SU-DHL-6 (cell line): ENCODE measurements around the gene RGMB.

ENCODE experiments used
- H2AFZ ChIP-seq: fragments of 200-600 bp; sonication (generic); 2 replicates; pipeline ENCODE4 v1.6.1; 2014; ENCODE audit warnings: low read depth, mild to moderate bottlenecking, moderate library complexity, mixed read lengths, antibody characterized with exemption, low read length; ENCODE audit not compliant: severe bottlenecking
- H3F3A ChIP-seq: fragments of 200-600 bp; shearing (Covaris generic); 2 replicates; pipeline ENCODE4 v1.6.0; 2016; ENCODE audit warnings: antibody characterized with exemption, mild to moderate bottlenecking; ENCODE audit not compliant: insufficient read depth
- H3K27ac ChIP-seq: fragments of 200-600 bp; sonication (generic); 2 replicates; pipeline ENCODE4 v1.5.1; 2016; ENCODE audit warnings: low read depth, mild to moderate bottlenecking, low read length, moderate library complexity, mixed read lengths
- H3K27me3 ChIP-seq: fragments of 200-600 bp; sonication (generic), shearing (Covaris generic); 2 replicates; pipeline ENCODE4 v1.6.0; 2014; ENCODE audit warnings: mild to moderate bottlenecking, low read length
- H3K36me3 ChIP-seq: fragments of 200-600 bp; sonication (generic); 2 replicates; pipeline ENCODE4 v1.6.1; 2014; ENCODE audit warnings: mild to moderate bottlenecking, low read length, mixed read lengths
- H3K4me2 ChIP-seq: fragments of 300-600, 200-600 bp; shearing (Covaris generic), sonication (generic); 2 replicates; pipeline ENCODE4 v1.6.0; 2014; ENCODE audit warnings: low read length, low read depth, mild to moderate bottlenecking; ENCODE audit not compliant: poor library complexity, severe bottlenecking
- H3K4me3 ChIP-seq: fragments of 200-600 bp; sonication (generic); 2 replicates; pipeline ENCODE4 v1.5.1; 2014; ENCODE audit warnings: antibody characterized with exemption, low read length, mild to moderate bottlenecking, mixed read lengths; ENCODE audit not compliant: insufficient read depth, poor library complexity, severe bottlenecking
- H3K79me2 ChIP-seq: fragments of 200-600 bp; sonication (generic); 2 replicates; pipeline ENCODE4 v1.6.1; 2014; ENCODE audit warnings: mild to moderate bottlenecking, low read length, moderate library complexity; ENCODE audit not compliant: insufficient read depth
- H3K9ac ChIP-seq: fragments of 200-600 bp; sonication (generic); 2 replicates; pipeline ENCODE4 v1.7.0; 2014; ENCODE audit warnings: mild to moderate bottlenecking, low read length
- H3K9me2 ChIP-seq: fragments of 200-600 bp; sonication (generic); replicated peaks from 2 replicates; pipeline ENCODE4 v1.6.1; 2014; ENCODE audit warnings: low read length; ENCODE audit not compliant: insufficient read depth
- H3K9me3 ChIP-seq: fragments of 200-600 bp; sonication (generic); 2 replicates; pipeline ENCODE4 v1.6.1; 2014; ENCODE audit warnings: low read length, mixed read lengths; ENCODE audit not compliant: insufficient read depth
- H4K20me1 ChIP-seq: fragments of 200-600 bp; sonication (generic); 2 replicates; pipeline ENCODE4 v1.6.1; 2014; ENCODE audit warnings: low read depth, mild to moderate bottlenecking, antibody characterized with exemption, low read length, moderate library complexity, mixed read lengths
- EZH2phosphoT487 ChIP-seq: fragments of 200-600 bp; sonication (generic), shearing (Covaris generic); conservative IDR thresholded peaks from 2 replicates; pipeline ENCODE4 v1.6.1; 2018; ENCODE audit warnings: mild to moderate bottlenecking, antibody characterized with exemption, low read length, moderate library complexity, mixed read lengths
- TF ChIP-seq, protein P1 (sequence below): fragments of 200-600 bp; sonication (generic); IDR thresholded peaks from one replicate; pipeline ENCODE4 v1.5.1; 2017; ENCODE audit warnings: antibody characterized with exemption, mild to moderate bottlenecking, low read length, moderate library complexity; ENCODE audit not compliant: insufficient read depth, poor library complexity, severe bottlenecking

The RGMB gene

GRCh38 chr5:98798847-98799246 is 25.4 kb downstream of the RGMB start:
- Histone ChIP-seq H3K27ac (no peak overlapping the region), H3K27me3 (no peaks in the 10 kb centered on the region), H4K20me1 (no peaks in the 10 kb centered on the region), H3K9ac (no peak overlapping the region), H3K4me2 (no peak overlapping the region), H3K79me2 (no peaks in the 10 kb centered on the region), H3F3A (no peaks in the 10 kb centered on the region), H3K36me3 (no peaks in the 10 kb centered on the region), H2AFZ (no peak overlapping the region), H3K9me3 (no peaks in the 10 kb centered on the region), H3K9me2 (no peaks in the 10 kb centered on the region), H3K4me3 (no peak overlapping the region)
- TF ChIP-seq EZH2phosphoT487 = no peak
- TF ChIP-seq, protein P1, sequence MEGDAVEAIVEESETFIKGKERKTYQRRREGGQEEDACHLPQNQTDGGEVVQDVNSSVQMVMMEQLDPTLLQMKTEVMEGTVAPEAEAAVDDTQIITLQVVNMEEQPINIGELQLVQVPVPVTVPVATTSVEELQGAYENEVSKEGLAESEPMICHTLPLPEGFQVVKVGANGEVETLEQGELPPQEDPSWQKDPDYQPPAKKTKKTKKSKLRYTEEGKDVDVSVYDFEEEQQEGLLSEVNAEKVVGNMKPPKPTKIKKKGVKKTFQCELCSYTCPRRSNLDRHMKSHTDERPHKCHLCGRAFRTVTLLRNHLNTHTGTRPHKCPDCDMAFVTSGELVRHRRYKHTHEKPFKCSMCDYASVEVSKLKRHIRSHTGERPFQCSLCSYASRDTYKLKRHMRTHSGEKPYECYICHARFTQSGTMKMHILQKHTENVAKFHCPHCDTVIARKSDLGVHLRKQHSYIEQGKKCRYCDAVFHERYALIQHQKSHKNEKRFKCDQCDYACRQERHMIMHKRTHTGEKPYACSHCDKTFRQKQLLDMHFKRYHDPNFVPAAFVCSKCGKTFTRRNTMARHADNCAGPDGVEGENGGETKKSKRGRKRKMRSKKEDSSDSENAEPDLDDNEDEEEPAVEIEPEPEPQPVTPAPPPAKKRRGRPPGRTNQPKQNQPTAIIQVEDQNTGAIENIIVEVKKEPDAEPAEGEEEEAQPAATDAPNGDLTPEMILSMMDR = no peak

DNA sequence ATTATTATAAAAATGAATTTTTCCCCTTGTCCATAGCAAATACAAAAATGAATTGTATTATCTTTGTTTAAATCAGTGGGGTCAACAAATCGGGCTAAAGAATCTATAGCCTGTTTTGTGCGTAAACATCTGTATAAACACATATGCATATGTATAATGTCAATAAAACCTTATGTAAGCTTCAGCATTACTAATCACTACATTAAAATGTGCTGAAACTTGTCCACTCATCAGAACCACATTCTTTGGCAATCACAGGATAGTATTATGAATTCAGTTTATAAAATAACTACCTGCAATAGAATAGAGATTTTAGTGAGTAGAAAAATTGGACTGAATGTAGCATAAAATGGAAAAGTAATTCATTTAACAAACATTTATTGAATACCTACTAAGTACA is 30.6 kb downstream of the RGMB start:
- no peak overlapping the region for H3K4me2 ChIP-seq
- no peak for TF ChIP-seq EZH2phosphoT487
- no peaks in the 10 kb centered on the region for H3K9me2 ChIP-seq
- H2AFZ ChIP-seq = no peak overlapping the region
- peaks cover 11% of the 10 kb centered on the region for H3K9me3 ChIP-seq
- H3K9ac ChIP-seq = no peak overlapping the region
- H3K36me3 ChIP-seq = 0 out of 2 replicates have a peak, but pooled peaks cover 2% of the 10 kb centered on the region
- H3K27ac ChIP-seq = no peak overlapping the region
- no peaks in the 10 kb centered on the region for H3K27me3 ChIP-seq
- H3F3A ChIP-seq = no peaks in the 10 kb centered on the region
- no peak overlapping the region for H3K4me3 ChIP-seq
- no peaks in the 10 kb centered on the region for H4K20me1 ChIP-seq
- no peaks in the 10 kb centered on the region for H3K79me2 ChIP-seq

DNA sequence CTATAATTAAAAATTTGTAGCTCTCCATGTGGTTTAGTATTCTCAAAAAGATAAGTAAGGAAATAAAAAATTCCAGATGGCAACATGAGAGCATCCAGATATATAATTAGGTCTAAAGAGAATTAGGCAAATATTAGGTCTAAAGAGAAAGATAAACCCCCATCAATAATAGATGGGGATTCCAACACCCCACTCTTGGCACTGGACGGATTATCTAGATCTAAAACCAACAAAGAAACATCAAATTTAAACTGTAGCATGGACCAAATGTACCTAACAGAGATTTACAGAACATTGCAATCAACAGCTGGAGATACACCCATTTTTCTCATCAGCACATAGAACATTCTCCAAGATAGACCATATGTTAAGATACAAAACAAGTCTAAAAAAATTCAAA is 31.6 kb downstream of the RGMB start:
- Histone ChIP-seq H2AFZ (no peak overlapping the region), H3K9me2 (no peaks in the 10 kb centered on the region), H3F3A (no peaks in the 10 kb centered on the region), H3K9me3 (peaks cover 11% of the 10 kb centered on the region), H3K79me2 (no peaks in the 10 kb centered on the region), H3K9ac (no peak overlapping the region), H4K20me1 (no peaks in the 10 kb centered on the region), H3K27ac (no peak overlapping the region), H3K4me3 (no peak overlapping the region), H3K27me3 (no peaks in the 10 kb centered on the region), H3K36me3 (0 out of 2 replicates have a peak, but pooled peaks cover 2% of the 10 kb centered on the region), H3K4me2 (no peak overlapping the region)
- TF ChIP-seq EZH2phosphoT487 = no peak
- TF ChIP-seq, protein P1 = no peak

DNA sequence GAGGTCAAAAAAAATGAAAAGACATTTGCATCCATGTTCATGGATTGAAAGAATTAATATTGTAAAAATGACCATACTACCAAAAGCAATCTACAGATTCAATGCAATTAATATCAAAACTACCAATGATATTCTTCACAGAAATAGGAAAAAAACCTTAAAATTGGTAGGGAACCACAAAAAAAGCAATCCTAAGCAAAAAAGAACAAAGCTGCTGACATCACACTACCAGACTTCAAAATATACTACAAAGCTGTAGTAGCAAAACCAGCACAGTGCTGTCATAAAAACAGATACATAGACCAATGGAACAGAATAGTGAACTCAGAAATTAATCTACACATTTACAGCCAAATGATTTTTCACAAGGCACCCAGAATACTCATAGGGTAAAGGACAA is 34.3 kb downstream of the RGMB start:
- H3F3A ChIP-seq = no peaks in the 10 kb centered on the region
- H2AFZ ChIP-seq = no peak overlapping the region
- H3K4me3 ChIP-seq = no peak overlapping the region
- H3K27ac ChIP-seq = no peak overlapping the region
- no peak overlapping the region for H3K9ac ChIP-seq
- peaks cover 11% of the 10 kb centered on the region for H3K9me3 ChIP-seq
- H3K79me2 ChIP-seq = no peaks in the 10 kb centered on the region
- H3K9me2 ChIP-seq = no peaks in the 10 kb centered on the region
- H3K4me2 ChIP-seq = no peak overlapping the region
- TF ChIP-seq, protein P1 = no peak
- no peak for TF ChIP-seq EZH2phosphoT487
- H3K36me3 ChIP-seq = 0 out of 2 replicates have a peak, but pooled peaks cover 2% of the 10 kb centered on the region
- H3K27me3 ChIP-seq = no peaks in the 10 kb centered on the region
- no peaks in the 10 kb centered on the region for H4K20me1 ChIP-seq
